Measurements from ENCODE around the gene TPK1.

TPK1 gene

DNA sequence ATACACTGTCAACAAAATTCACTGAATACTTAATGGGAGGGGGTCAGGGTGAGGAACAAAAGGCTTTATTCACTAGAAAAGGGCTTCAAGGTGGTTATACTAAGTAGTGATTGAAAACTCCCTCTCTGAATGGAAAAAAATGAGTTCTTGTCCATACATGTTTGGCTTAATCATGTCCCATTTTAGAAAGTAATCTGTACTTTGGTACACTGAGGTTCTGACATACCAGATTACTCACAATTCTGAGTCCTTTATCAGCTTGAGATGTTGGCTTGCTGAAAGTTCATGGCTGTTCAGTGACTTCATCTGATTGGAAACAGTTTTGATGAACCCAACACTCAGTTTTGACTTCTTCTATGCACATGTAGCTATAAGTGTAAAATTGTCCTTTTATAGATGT, 419.5 kb downstream of the TPK1 start:
- ChIA-PET CTCF (no interaction called here), POLR2A (ENCODE audit: low non-redundant PET) (no interaction called here)
- no peak overlapping the region for H3K27ac ChIP-seq
- DNase-seq (ENCODE audit: low spot score): peak; percentile 43
- TF ChIP-seq, protein P1, sequence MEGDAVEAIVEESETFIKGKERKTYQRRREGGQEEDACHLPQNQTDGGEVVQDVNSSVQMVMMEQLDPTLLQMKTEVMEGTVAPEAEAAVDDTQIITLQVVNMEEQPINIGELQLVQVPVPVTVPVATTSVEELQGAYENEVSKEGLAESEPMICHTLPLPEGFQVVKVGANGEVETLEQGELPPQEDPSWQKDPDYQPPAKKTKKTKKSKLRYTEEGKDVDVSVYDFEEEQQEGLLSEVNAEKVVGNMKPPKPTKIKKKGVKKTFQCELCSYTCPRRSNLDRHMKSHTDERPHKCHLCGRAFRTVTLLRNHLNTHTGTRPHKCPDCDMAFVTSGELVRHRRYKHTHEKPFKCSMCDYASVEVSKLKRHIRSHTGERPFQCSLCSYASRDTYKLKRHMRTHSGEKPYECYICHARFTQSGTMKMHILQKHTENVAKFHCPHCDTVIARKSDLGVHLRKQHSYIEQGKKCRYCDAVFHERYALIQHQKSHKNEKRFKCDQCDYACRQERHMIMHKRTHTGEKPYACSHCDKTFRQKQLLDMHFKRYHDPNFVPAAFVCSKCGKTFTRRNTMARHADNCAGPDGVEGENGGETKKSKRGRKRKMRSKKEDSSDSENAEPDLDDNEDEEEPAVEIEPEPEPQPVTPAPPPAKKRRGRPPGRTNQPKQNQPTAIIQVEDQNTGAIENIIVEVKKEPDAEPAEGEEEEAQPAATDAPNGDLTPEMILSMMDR (conservative IDR thresholded peaks at IDR 0.05; ENCODE audit: low read depth): no peak

GRCh38 chr7:144415858-144416257, 420.0 kb downstream of the TPK1 start:
- POLR2A ChIA-PET (ENCODE audit: low non-redundant PET): no interaction called here
- no peak for DNase-seq (ENCODE audit: low spot score)
- CTCF ChIA-PET: interaction anchor here (0.5 kb wide), 1 partner anchor 22 kb away, joined by 3 read pairs; no protein-coding TSS in a partner anchor
- no peak overlapping the region for H3K27ac ChIP-seq
- TF ChIP-seq, protein P1 (conservative IDR thresholded peaks at IDR 0.05; ENCODE audit: low read depth): no peak

- no peak overlapping the region for H3K27ac ChIP-seq
- ChIA-PET POLR2A (ENCODE audit: low non-redundant PET) (no interaction called here), CTCF (no interaction called here)
- TF ChIP-seq, protein P1 (conservative IDR thresholded peaks at IDR 0.05; ENCODE audit: low read depth): no peak
- no peak for DNase-seq (ENCODE audit: low spot score)
Observed at GRCh38 chr7:144414815-144415214, 421.0 kb downstream of the TPK1 start.

GRCh38 chr7:144410441-144410840, 425.4 kb downstream of the TPK1 start:
- CTCF ChIA-PET: no interaction called here
- POLR2A ChIA-PET (ENCODE audit: low non-redundant PET): no interaction called here
- TF ChIP-seq, protein P1 (conservative IDR thresholded peaks at IDR 0.05; ENCODE audit: low read depth): no peak
- DNase-seq (ENCODE audit: low spot score): no peak
- no peak overlapping the region for H3K27ac ChIP-seq

DNA sequence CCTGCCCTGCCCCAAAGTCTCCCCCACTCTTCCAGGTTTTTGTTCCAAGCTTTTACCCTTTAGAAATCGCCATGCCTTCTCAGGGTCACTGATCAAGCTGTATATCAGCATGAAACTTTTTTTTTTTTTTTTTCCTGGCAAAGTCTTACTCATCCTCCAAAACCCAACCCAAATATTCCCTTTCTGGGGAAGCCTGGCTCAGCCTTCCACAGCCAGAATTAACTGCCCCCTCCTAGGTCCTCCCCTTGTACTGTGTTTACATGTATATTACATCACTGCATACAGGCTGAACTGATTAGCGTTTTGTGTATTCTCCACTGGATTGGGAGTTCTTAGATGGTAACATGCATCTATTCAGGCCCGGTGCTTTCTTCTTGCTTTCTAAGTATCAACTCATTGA, 427.7 kb downstream of the TPK1 start:
- TF ChIP-seq, protein P1 (conservative IDR thresholded peaks at IDR 0.05; ENCODE audit: low read depth): no peak
- H3K27ac ChIP-seq: peak overlapping the region; percentile 88
- CTCF ChIA-PET: no interaction called here
- peak; percentile 16 for DNase-seq (ENCODE audit: low spot score)
- POLR2A ChIA-PET (ENCODE audit: low non-redundant PET): no interaction called here

DNA sequence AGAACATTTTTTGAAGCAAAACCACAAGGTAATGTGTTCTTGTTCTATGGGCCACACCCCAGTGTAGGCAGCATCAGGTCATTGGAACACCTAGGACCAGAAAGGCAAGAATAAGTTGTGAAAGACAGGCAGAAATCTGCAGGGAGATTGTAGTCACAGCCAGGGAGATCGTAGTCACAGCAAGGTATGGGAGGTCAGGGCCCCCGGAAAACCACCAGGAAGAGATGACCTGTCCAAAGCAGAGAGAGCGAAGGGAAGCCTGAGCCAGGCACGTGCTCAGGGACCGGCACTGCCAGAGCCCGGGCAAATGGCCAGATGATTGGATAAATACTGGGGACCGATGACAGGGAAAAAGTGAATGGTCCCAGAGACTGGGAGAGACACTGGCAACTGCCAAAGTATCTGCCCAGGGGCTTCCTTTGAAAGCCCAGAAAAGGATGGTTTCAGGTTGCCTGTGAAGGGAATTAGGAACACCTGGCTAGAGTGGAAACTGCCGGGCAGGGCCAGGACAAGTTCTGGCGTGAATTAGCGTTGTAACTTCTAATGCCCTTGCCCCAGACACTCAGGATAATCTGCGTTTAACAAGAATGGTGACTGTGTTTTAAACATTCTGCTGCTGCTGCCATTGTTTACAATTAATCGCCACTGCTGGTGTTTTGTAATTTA, 428.5 kb downstream of the TPK1 start:
- peak; percentile 59 for DNase-seq (ENCODE audit: low spot score)
- POLR2A ChIA-PET (ENCODE audit: low non-redundant PET): no interaction called here
- TF ChIP-seq, protein P1 (conservative IDR thresholded peaks at IDR 0.05; ENCODE audit: low read depth): no peak
- H3K27ac ChIP-seq: peak overlapping the region; percentile 88
- CTCF ChIA-PET: no interaction called here
